HCT116 (cell line): ENCODE data around the gene RNPEPL1.

ENCODE experiments used
- EZH2 ChIP-seq: fragments of 200-600 bp; sonication (generic); IDR thresholded peaks from 2 replicates; pipeline ENCODE4 v1.6.1; 2017; ENCODE audit warnings: antibody characterized with exemption, mixed run types
- EZH2phosphoT487 ChIP-seq: fragments of 200-600 bp; IDR thresholded peaks from 2 replicates; pipeline ENCODE4 v1.6.1; 2018; ENCODE audit warnings: antibody characterized with exemption, borderline replicate concordance
- POLR2A ChIP-seq: IDR thresholded peaks from 2 replicates; pipeline ENCODE4 v1.7.0; 2011; ENCODE audit warnings: borderline replicate concordance; ENCODE audit not compliant: insufficient read depth, insufficient read length; ENCODE audit errors: extremely low read depth
- SIN3A ChIP-seq: IDR thresholded peaks from 2 replicates; pipeline ENCODE4 v1.6.1; 2012; ENCODE audit warnings: low read depth
- SP1 ChIP-seq: IDR thresholded peaks from 2 replicates; pipeline ENCODE4 v1.6.1; 2012; ENCODE audit warnings: low read depth
- TF ChIP-seq, protein P1 (sequence below), 3 experiments: fragments of 200-600 bp in 1 of 3; sonication (generic) in 1 of 3; IDR thresholded peaks in 2 of 3; conservative IDR thresholded peaks in 1 of 3; 2 replicates each; pipeline ENCODE4 v1.5.1; 2012 to 2017; ENCODE audit warnings: low read depth in 2 of 3, low read length in 2 of 3, antibody characterized with exemption in 1 of 3, borderline replicate concordance in 1 of 3, control low read depth in 1 of 3, mild to moderate bottlenecking in 1 of 3, mixed read lengths in 1 of 3, mixed run types in 1 of 3, moderate library complexity in 1 of 3; ENCODE audit not compliant: insufficient read depth in 1 of 3

GRCh38 chr2:240568678-240569522 is 616 bp downstream of the RNPEPL1 start:
- TF ChIP-seq, protein P1, sequence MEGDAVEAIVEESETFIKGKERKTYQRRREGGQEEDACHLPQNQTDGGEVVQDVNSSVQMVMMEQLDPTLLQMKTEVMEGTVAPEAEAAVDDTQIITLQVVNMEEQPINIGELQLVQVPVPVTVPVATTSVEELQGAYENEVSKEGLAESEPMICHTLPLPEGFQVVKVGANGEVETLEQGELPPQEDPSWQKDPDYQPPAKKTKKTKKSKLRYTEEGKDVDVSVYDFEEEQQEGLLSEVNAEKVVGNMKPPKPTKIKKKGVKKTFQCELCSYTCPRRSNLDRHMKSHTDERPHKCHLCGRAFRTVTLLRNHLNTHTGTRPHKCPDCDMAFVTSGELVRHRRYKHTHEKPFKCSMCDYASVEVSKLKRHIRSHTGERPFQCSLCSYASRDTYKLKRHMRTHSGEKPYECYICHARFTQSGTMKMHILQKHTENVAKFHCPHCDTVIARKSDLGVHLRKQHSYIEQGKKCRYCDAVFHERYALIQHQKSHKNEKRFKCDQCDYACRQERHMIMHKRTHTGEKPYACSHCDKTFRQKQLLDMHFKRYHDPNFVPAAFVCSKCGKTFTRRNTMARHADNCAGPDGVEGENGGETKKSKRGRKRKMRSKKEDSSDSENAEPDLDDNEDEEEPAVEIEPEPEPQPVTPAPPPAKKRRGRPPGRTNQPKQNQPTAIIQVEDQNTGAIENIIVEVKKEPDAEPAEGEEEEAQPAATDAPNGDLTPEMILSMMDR (IDR thresholded peaks at IDR 0.05 in 2 of 3, conservative IDR thresholded peaks at IDR 0.05 in 1 of 3; ENCODE audit: borderline replicate concordance in 1 of 3, insufficient read depth in 1 of 3, low read depth in 2 of 3, low read length in 2 of 3) = no peak
- no peak for TF ChIP-seq EZH2phosphoT487
- no peak for TF ChIP-seq EZH2
- no peak for TF ChIP-seq POLR2A
- TF ChIP-seq SP1 = no peak
- TF ChIP-seq SIN3A = no peak
